ENCODE results near the gene VWDE. TPM values are rescaled to one million over a fixed set of nuclear protein-coding genes. Genes with fewer than 3 reads are reported as not detected.

VWDE gene
- total RNA-seq, 1 donor from 2014 or later = not detected

DNA sequence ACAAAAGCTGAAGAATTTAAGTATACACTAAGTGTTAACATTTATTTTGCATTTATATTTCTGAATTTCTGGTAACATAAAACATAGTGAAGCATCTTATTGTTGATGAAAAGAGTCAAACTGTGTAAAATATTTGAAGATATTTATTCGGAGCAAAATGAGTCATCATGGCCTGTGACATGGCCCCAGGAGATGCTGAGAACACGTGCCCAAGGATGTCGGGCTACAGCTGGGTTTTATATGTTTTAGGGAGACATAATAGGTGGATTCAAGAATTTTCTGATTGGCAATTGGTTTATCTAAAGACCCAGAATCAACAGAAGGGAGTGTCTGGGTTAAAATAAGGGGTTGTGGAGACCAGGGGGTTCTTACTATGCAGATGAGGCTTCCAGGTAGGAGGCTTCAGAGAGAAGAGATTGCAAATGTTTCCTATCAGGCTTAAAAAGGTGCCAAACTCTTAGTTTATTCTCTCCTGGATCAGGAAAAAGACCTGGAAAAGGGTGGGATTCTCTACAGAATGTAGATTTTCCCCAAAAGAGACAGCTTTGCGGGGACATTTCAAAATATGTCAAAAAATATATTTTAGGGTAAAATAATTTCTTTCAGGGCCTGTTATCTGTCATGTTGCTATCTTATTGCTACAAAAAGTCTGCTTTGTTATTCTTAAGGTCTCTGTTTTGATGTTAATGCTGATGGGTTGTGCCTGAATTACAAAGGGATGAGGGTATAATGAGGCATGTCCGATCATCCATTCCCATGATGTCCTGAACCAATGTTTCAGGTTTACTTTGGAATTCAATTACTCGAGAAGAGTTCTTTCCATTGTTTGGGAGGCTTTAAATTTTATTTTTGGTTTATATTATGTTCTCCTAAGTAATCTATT, 74.5 kb downstream of the VWDE start:
- no peak for DNase-seq (ENCODE audit: low spot score)

DNA sequence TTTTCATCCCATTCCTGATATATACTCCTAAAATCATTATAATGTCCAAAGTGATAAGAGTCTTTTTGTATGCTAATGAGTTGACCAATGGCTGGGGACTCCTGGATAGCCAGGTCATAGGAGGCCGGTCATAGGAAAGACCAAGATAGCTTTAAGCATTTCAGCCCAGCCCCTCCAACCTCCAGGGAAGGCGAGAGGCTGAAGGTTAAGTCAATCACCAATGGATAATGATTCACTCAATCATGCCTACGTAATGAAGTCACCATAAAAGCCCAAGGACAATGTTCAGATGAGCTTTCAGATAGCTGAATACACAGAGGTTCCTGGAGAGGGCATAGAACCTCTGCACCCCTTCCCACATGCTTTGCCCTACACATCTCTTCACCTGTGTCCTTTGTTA, 75.7 kb downstream of the VWDE start:
- no peak for DNase-seq (ENCODE audit: low spot score)

GRCh38 chr7:12325646-12326045, 78.0 kb downstream of the VWDE start:
- DNase-seq (ENCODE audit: low spot score) = no peak

- DNase-seq (ENCODE audit: low spot score) = no peak
Measured at GRCh38 chr7:12323415-12323814, 80.2 kb downstream of the VWDE start.

DNA sequence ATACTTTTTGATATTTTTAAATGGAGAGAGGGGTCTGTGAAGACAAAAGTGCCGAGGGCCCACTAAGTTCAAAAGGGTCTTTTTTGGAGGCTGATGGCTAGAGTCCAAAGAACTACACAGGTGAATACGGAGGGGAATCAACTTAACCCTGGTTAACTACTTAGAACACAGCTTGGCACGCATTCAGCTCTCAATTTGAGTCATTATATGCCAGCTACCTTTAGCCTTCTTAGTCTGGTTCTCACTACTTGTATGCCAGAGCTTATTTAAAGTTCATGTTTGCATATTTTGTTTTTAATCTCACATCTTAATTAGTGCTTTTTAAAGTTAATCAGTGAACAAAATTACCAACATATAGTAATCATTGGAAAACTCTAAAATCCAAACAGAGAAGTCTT, 80.8 kb downstream of the VWDE start:
- DNase-seq (ENCODE audit: low spot score) = no peak

- DNase-seq (ENCODE audit: low spot score) = no peak
Measured at GRCh38 chr7:12322284-12322902, 81.3 kb downstream of the VWDE start.

- no peak for DNase-seq (ENCODE audit: low spot score)
Measured at GRCh38 chr7:12320987-12321647, 82.5 kb downstream of the VWDE start.

DNA sequence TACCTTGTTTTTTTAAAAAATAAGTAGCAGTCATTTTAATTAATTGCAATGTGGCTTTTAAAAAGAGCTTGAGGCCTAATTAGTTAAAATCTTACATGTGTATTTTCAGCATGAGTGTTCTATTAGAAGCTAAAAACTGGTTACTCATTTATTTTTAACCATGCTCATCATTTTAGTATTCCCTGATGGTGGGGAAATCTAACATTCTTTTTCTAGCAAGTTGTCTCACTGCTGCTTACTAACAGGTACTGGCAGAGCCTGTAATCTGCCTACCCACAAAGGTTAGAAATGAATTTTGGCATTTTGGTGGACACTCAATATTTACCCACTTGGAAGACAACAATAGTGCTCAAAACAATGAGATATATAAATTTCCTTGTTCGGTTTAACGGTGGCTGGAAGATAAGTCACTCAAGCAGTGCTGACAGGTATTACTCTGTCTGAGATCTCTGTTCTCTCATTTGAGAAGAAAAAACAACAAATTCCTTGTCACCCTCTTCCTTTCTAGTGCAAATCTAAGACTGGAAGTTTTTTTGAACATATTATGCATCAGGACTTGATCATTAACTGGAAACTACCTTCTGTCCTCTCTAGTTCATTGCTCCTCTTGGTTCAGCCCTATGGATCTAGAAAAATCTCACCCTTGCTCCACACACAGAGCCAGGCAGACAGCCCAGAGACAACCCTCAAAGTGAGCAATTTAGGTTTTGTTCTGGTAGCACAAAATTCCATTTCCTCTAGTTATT, 83.3 kb downstream of the VWDE start:
- no peak for DNase-seq (ENCODE audit: low spot score)

- no peak for DNase-seq (ENCODE audit: low spot score)
Measured at GRCh38 chr7:12317675-12318074, 86.0 kb downstream of the VWDE start.

DNA sequence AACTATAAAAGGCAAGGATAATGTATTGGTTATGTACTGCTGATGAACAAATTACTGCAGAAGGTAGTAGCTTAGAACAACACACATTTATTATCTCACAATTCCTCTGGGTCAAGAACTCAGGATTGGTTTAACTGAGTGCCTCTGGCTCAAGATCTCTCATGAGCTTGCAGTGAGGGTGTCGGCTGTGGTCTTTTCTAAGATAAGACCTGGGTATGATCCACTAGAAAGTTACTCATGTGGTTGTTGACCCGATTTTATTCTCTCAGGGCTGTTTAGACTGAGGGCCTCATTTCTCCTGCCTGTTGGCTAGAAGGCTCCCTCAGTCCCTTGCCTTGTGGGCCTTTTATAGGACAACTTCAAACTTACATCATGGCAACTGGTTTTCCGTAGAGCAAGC, 86.7 kb downstream of the VWDE start:
- no peak for DNase-seq (ENCODE audit: low spot score)

- no peak for DNase-seq (ENCODE audit: low spot score)
Measured at GRCh38 chr7:12315049-12315448, 88.6 kb downstream of the VWDE start.

GRCh38 chr7:12314199-12314598, 89.5 kb downstream of the VWDE start:
- DNase-seq (ENCODE audit: low spot score) = no peak

DNA sequence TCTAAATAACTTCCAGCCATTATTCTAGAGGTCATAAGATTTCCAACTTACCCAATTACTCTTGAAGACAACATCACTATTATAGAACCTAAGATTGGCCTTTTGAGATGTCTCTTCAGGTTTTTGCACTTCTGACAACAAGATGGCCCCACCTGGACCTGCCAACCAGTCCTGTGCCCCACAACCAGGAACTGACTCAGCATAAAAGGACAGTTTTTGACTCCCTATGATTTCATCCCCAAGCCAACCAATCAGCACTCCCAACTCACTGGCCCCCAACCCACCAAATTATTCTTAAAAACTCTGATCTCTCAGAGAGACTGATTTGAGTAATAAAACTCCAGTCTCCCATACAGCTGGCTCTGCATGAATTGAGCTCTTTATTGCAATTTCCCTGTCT, 98.2 kb downstream of the VWDE start:
- DNase-seq (ENCODE audit: low spot score) = no peak

DNA sequence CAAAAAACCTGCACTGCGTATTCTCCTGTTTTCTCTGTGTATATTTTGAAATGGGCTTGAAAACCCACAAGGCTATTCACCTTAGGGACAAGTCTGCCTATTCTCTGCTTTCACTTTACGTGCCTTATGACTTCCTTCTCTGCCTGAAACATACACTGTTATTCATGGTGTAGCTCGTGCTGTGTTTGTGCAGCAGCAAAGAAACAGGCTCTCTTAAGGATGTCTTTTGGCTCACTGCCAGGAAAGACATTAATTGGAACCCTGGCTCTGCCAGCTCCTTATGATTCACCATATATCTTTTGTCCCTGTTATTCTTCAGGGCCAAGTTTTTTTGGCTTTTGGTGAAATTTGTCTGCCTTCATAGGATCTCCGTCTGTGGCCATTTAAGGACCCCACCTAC, 100.2 kb downstream of the VWDE start:
- DNase-seq (ENCODE audit: low spot score) = no peak

GRCh38 chr7:12303062-12303461, 100.6 kb downstream of the VWDE start:
- no peak for DNase-seq (ENCODE audit: low spot score)

- no peak for DNase-seq (ENCODE audit: low spot score)
Measured at GRCh38 chr7:12300415-12300814, 103.2 kb downstream of the VWDE start.

DNA sequence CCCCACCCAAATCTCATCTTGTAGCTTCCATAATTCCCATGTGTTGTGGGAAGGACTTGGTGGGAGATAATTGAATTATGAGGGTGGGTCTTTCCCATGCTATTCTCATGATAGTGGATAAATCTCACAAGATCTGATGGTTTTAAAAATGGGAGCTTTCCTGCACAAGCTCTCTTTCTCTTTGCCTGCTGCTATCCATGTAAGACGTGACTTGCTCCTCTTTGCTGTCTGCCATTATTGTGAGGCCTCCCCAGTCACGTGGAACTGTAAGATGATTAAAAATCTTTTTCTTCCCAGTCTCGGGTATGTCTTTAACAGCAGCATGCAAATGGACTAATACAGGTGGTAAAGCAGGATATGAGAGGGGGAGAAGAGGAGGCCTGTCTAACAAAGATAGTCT, 104.3 kb downstream of the VWDE start:
- no peak for DNase-seq (ENCODE audit: low spot score)

DNA sequence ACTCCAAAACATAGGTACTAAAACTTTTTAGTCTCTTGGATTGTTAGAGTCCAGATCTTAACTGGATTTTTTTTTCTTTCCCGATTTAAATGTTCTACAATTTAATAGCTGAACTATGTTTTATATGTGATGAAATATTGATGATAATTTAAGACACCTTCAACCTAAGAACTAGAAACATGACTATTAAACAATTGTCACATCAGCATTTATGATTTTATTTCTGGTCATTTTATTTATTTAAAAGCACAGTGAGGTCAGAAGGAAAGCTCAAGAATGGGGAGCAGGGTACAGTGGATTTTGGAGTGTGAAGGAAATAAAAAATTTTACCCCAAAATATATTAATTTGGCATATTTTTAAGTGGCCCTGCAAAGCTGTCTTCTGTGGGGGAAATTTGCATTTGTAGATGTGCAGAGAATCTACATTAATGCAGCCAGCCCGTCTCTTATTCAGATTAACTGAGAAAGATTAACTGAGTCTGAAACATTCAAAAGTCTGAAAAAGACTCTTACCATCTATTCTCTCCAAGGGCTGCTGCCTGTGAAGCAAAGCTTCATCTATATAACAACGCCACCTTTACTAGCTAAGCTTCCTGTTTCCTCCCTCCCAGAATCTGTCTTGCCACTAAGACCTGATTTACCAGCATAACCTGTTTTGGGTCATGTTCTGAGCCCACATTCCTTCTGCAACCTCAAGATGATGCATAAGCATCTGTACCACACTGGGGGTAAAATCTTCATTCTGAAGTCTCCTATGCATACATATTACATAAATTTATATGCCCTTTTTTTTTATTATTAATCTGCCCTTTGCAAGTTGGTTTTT, 106.2 kb downstream of the VWDE start:
- DNase-seq (ENCODE audit: low spot score) = no peak

DNA sequence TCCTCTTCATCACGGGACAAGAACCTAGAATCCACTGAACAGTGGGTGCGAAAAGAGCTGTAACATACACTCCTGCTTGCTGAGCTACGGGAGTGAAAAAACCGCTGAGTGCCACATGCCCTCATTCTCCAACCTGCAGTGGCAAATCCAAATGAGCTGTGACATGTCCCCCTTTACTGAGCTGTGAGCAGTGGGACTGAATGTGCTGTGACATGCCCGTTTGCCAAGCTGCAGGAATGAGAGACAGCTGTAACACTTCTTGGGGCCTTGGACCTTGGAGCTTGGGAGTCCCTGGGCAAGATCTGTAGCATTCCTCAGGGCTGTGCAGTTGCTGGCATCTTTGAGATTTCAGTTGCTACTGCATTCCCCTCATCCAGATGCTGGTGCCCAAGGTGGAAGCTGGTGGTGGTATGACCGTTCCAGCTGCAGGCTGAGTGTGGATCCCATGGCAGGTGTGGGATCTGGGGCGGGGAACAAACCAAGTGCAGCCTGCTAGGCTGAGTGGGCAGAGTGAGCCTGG, 107.6 kb downstream of the VWDE start:
- no peak for DNase-seq (ENCODE audit: low spot score)

GRCh38 chr7:12294701-12295100, 109.0 kb downstream of the VWDE start:
- no peak for DNase-seq (ENCODE audit: low spot score)

- no peak for DNase-seq (ENCODE audit: low spot score)
Measured at GRCh38 chr7:12291870-12292269, 111.8 kb downstream of the VWDE start.
